ENCODE results near the gene GPRASP3. TPM values are rescaled to one million over a fixed set of nuclear protein-coding genes. Genes with fewer than 3 reads are reported as not detected.

Gene GPRASP3
- total and polyA plus RNA-seq, 2 of the 4 experiments (the other 2 are of a cell fraction): 2.2 to 8.1 TPM

GRCh38 chrX:102744307-102744706 lies 23.8 kb downstream of the GPRASP3 start:
- Histone ChIP-seq H4K5ac (ENCODE audit: low read depth, low read length) (no peak overlapping the region), H3K27ac (ENCODE audit: insufficient read depth, low read length) (no peak overlapping the region), H3K4me3 (ENCODE audit: insufficient read depth, low read depth, low read length) (no peak overlapping the region), H3K9ac (ENCODE audit: low read depth, low read length) (no peak overlapping the region), H3K56ac (ENCODE audit: extremely low read depth, insufficient read depth, low read length) (no peak overlapping the region), H3K4ac (ENCODE audit: low read depth, low read length) (no peak overlapping the region), H2AFZ (replicated peaks; ENCODE audit: low read length, poor library complexity) (no peak overlapping the region), H2BK20ac (ENCODE audit: low read depth, low read length) (no peak overlapping the region), H3K14ac (replicated peaks; ENCODE audit: low read depth, low read length) (no peak overlapping the region), H3K18ac (ENCODE audit: low read depth, low read length) (no peak overlapping the region), H3K9me3 (ENCODE audit: control insufficient read depth, insufficient read depth, low read length) (no peaks in the 10 kb centered on the region), H2AK5ac (ENCODE audit: low read depth, low read length) (no peak overlapping the region), H3K36me3 (ENCODE audit: control insufficient read depth, insufficient read depth, low read length) (no peaks in the 10 kb centered on the region), H3K27me3 (ENCODE audit: control insufficient read depth, insufficient read depth, low read length) (no peaks in the 10 kb centered on the region; the same call in 1 of the 2 replicates), H3K4me1 (ENCODE audit: control insufficient read depth, insufficient read depth, low read length) (no peaks in the 10 kb centered on the region), H2AK9ac (replicated peaks; ENCODE audit: low read depth, low read length, poor library complexity) (no peak overlapping the region), H3K9me1 (ENCODE audit: insufficient read depth, low read length) (0 out of 2 replicates have a peak, but pooled peaks cover 4% of the 10 kb centered on the region), H4K20me1 (ENCODE audit: insufficient read depth, low read length) (no peaks in the 10 kb centered on the region), H3K4me2 (ENCODE audit: low read depth, low read length) (no peak overlapping the region), H2BK15ac (ENCODE audit: low read depth, low read length) (no peak overlapping the region), H2BK120ac (ENCODE audit: low read depth, low read length) (no peak overlapping the region), H2BK5ac (ENCODE audit: low read depth, low read length, poor library complexity, severe bottlenecking) (no peak overlapping the region), H3K79me1 (ENCODE audit: low read depth in 1 of 2, low read length in 2 of 2) (no peaks in the 10 kb centered on the region), H4K8ac (ENCODE audit: low read depth in 2 of 2, low read length in 2 of 2) (no peak overlapping the region), H3K23ac (ENCODE audit: low read depth, low read length) (no peak overlapping the region), H4K91ac (ENCODE audit: insufficient read depth, low read depth, low read length) (no peak overlapping the region)
- TF ChIP-seq CTCF (conservative IDR thresholded peaks at IDR 0.05; ENCODE audit: low read depth, low read length): no peak
- no peak for TF ChIP-seq CHD1 (IDR thresholded peaks at IDR 0.05; ENCODE audit: low read depth, low read length)
- TF ChIP-seq ELK1 (IDR thresholded peaks at IDR 0.05; ENCODE audit: borderline replicate concordance, low read depth, low read length): no peak
- no peak for TF ChIP-seq SMC3 (IDR thresholded peaks at IDR 0.05; ENCODE audit: low read depth, low read length)
- no peak for TF ChIP-seq MAZ (IDR thresholded peaks at IDR 0.05; ENCODE audit: borderline replicate concordance, low read depth, low read length)
- no peak for TF ChIP-seq NFE2L2 (IDR thresholded peaks at IDR 0.05; ENCODE audit: low read depth, low read length)
- no peak for TF ChIP-seq POLR2A (IDR thresholded peaks at IDR 0.05; ENCODE audit: low read depth, low read length)
- intact Hi-C loops (cut with micrococcal nuclease): no loop called here
- ATAC-seq (ENCODE audit: low read depth) (no peak), DNase-seq (no peak)
- ChIA-PET CTCF (interaction anchor here (0.6 kb wide), 1 partner anchor 19 kb away, joined by 3 read pairs; no protein-coding TSS in a partner anchor), POLR2A (ENCODE audit: unreplicated experiment) (no interaction called here)
- WGBS, 2 experiments (ENCODE audit: extremely low coverage in 2 of 2, insufficient read length in 1 of 2): no CpG with 5 or more reads among the region's 1 CpG
- dilution Hi-C loops (cut with HindIII; ENCODE audit: low sequenced_read_pairs, unreplicated experiment): no loop called here
- no TSS peak for BruUV-seq (replicated peaks)
- in situ Hi-C loops (cut with MboI; ENCODE audit: low sequenced_read_pairs): no loop called here
